GM12874 (cell line): Measurements from ENCODE around the gene MTMR10.

ENCODE experiments used
- TF ChIP-seq, protein P1 (sequence below): IDR thresholded peaks from 2 replicates; pipeline ENCODE4 v1.5.1; 2011; ENCODE audit warnings: low read depth, mild to moderate bottlenecking, control low read depth, low read length, moderate library complexity; ENCODE audit not compliant: insufficient read depth

The MTMR10 gene

DNA sequence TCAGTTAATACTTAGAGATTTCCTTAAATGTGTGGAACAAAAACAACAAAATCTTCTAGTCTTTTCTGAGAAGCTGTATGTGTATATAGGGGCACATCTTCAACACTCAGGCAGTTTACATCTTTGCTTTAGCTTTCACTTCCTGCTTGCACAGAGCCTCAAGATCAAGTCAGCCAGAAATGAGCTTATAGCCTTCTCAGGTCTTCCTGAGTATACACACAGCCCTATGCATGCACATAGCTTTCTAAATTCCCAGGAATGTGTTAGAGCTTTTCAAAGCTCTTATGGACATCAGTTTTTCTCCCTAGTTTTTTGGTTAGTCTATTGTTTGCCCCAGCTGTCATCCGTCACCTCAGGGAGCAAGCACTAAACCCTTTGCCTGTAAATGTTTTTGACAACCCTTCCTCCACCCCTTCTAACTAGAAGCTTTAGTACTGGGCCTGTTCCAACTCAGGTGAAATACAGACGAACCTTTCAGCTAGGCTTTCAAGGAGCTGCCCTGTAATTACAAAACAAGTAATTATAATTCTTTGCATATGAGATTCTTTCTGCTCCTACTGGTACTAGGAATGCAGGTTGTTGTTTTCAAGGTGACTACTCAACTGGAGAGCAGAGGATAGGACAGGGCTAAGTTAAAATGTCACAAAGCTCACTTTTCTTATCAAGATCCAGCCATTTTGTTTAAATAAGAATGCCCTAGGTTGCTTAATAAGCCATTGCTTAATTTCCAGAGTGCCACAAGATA lies 22.6 kb upstream of the MTMR10 start:
- TF ChIP-seq, protein P1, sequence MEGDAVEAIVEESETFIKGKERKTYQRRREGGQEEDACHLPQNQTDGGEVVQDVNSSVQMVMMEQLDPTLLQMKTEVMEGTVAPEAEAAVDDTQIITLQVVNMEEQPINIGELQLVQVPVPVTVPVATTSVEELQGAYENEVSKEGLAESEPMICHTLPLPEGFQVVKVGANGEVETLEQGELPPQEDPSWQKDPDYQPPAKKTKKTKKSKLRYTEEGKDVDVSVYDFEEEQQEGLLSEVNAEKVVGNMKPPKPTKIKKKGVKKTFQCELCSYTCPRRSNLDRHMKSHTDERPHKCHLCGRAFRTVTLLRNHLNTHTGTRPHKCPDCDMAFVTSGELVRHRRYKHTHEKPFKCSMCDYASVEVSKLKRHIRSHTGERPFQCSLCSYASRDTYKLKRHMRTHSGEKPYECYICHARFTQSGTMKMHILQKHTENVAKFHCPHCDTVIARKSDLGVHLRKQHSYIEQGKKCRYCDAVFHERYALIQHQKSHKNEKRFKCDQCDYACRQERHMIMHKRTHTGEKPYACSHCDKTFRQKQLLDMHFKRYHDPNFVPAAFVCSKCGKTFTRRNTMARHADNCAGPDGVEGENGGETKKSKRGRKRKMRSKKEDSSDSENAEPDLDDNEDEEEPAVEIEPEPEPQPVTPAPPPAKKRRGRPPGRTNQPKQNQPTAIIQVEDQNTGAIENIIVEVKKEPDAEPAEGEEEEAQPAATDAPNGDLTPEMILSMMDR, result no peak

DNA sequence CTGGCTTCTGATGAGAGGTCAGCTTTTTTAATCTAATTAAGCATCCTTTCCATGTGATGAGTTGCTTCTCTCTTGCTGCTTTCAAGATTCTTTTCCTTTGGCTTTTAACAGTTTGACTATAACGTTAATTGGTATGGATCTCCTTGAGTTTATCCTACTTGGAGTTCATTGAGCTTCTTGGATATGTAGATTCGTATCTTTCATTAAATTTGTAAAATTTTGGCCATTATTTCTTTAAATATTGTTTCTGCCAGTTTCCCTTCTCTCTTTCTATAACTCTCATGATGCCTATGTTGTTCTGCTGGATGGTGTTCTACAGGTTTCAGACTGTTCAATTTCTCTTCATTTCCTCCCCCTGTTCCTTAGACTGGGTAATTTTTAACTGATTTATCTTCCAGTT lies 21.0 kb upstream of the MTMR10 start:
- TF ChIP-seq, protein P1, result no peak

DNA sequence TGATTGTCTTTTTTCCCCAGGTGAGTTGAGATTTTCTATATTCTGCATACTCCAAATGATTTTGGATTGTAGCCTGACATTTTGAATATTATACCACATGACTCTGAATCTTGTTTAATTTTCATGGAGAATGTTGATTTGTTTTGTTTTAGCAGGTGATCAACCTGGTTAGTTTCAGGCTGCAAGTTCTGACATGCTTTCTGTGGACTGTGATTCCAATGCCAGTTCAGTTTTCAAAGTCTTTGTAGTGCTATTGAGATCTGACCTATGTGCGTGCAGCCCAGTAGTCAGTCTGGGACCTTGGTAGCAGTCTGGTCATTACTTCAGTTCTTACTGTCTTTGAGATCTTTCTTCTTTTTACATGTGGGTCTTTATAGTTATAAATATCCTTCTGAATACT lies 18.6 kb upstream of the MTMR10 start:
- TF ChIP-seq, protein P1, result no peak

DNA sequence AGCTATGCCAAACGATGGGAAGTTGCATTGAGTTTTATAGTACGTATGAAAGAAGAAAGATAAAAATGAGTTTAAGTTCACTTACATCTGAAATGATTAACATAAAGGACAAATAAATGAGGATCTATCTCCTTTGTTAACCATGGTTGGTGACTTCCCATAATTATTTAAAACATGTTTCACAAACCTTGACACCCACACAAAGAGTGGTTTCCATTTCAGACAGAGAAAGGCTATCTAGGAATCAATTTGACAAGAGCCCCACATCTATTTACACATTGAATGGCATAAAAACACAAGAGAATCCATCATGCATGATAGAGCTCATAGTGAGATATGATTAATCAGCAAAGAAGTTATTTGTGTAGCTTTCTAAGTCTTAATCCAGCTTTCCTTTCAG lies 14.2 kb upstream of the MTMR10 start:
- TF ChIP-seq, protein P1, result no peak

DNA sequence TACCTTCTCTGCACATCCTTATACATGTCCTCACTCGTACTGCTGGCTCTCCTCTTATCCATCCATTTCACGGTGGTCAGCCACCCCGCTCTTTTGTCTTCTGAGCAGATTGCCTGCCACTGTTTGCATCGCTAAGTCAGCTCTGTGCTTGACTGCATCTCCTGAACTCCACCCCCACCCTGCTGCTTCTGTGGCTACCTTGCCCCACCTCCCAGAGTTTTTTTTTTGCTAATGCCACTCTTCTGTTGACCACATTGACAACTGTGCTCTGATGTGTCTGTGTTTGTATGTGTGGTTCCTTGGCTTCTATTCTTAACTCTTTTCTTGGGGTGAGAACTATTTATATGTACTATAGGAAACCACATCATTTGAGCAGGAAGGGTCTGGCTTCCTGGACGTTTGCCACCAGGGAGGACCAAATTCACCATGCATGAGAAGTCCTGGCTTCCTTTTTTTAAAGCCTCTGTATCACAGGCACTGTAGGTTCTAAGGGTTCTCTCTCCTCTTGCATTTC lies 12.8 kb upstream of the MTMR10 start:
- TF ChIP-seq, protein P1, result no peak

DNA sequence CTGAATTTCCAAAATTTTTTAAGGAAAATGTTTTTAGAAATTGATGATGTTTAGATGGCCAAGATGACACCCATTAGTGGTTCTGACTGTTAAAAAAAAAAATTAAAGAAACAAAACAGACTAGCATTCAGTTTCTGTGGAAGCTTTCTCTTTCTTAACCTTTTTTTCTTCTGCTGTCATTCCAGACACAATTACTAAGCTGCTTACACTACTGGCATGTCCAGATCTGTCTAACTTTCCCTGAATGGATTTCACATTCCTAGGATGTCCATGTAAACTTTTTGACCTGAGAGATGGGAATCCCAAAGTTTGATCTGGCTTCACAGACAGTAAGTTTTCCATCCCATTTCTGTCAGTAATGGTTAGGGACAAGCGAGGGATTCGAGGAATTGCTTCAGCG lies 10.3 kb upstream of the MTMR10 start:
- TF ChIP-seq, protein P1, result no peak

DNA sequence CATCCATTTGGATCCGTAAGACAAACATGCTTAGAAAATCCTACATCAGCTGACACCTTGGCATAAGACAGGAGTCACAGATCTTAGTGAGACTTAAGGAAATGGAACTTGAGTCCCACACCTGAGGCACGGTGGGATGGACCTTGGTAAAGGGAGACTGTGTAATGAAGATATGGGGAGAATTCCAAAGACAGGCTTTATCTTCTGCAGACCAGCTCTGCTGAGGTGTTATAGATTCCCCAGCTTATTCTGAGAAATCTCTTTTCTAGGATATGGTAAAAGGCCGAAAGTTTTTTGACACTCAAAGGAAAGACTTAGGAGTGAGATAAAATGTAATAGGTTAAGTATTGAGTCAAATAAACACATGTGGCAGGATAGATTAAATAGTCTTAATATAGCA lies 8.3 kb upstream of the MTMR10 start:
- TF ChIP-seq, protein P1, result no peak
